ENCODE measurements around the gene SEMA4G.

GRCh38 chr10:100982916-100983830 is 13.9 kb downstream of the SEMA4G start:
- TF ChIP-seq CTCF (IDR thresholded peaks at IDR 0.05; ENCODE audit: poor library complexity, severe bottlenecking) (no peak), EZH2 (IDR thresholded peaks at IDR 0.05; ENCODE audit: borderline replicate concordance, insufficient read depth, low read length, poor library complexity, severe bottlenecking) (no peak), EP300 (conservative IDR thresholded peaks at IDR 0.05; ENCODE audit: poor library complexity, severe bottlenecking) (no peak), POLR2AphosphoS5 (IDR thresholded peaks at IDR 0.05) (no peak)
